Memory B cell (primary cell): Measurements from ENCODE around the gene SH3GLB2.
"Not testable (repeated sequence)": the region's sequence is repeated elsewhere in the genome, so short reads cannot be mapped to it uniquely, and the experiment has no call there.

Source experiments
- ATAC-seq: fragments of 150-1000 bp; cut with Tn5 transposase; 2 replicates; pipeline ENCODE4 v1.10.0; 2021; ENCODE audit warnings: low read depth, mild to moderate bottlenecking, moderate library complexity
- DNase-seq, 2 donors: peaks; one replicate each; pipeline ENCODE4 v3.0.0; 2022; ENCODE audit warnings: low spot score in 2 of 2
- H3K27ac Mint-ChIP-seq: one replicate; pipeline ENCODE4 v1.8.0; 2022; ENCODE audit warnings: mild to moderate bottlenecking, moderate library complexity, mixed read lengths
- H3K27me3 Mint-ChIP-seq: one replicate; pipeline ENCODE4 v1.8.0; 2022; ENCODE audit warnings: mixed read lengths
- H3K36me3 Mint-ChIP-seq: one replicate; pipeline ENCODE4 v1.8.0; 2022; ENCODE audit warnings: mild to moderate bottlenecking, mixed read lengths
- H3K4me1 Mint-ChIP-seq: one replicate; pipeline ENCODE4 v1.8.0; 2022; ENCODE audit warnings: mixed read lengths
- H3K4me3 Mint-ChIP-seq: one replicate; pipeline ENCODE4 v1.8.0; 2022; ENCODE audit warnings: mild to moderate bottlenecking, moderate library complexity, mixed read lengths
- H3K9me3 Mint-ChIP-seq: one replicate; pipeline ENCODE4 v1.8.0; 2022; ENCODE audit warnings: mixed read lengths

The SH3GLB2 gene

DNA sequence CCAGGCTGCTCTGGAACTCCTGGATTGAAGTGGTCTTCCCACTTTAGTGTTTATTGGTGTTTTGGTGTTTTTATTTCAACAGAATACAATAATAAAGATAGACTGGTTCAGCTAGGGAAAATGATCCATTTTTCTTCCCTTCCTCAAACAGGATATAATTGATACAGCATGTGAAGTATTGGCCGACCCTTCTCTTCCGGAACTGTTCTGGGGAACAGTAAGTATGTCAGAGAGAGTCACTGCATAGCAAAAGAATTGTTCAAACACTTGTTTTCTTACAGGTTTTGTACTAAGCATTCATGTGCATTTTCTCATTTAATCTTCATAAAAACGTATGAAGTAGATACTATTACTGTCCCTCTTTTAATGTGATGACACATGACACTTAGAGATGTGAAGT is 49.0 kb downstream of the SH3GLB2 start:
- Mint-ChIP-seq H3K36me3 (peaks cover 32% of the 10 kb centered on the region), H3K4me3 (no peak overlapping the region), H3K4me1 (no peaks in the 10 kb centered on the region), H3K27ac (no peak overlapping the region), H3K27me3 (no peaks in the 10 kb centered on the region), H3K9me3 (no peaks in the 10 kb centered on the region)
- ATAC-seq = no peak
- no peak for DNase-seq

GRCh38 chr9:128972956-128973355 is 55.2 kb downstream of the SH3GLB2 start:
- Mint-ChIP-seq H3K27me3 (no peaks in the 10 kb centered on the region), H3K36me3 (peaks cover 42% of the 10 kb centered on the region), H3K9me3 (no peaks in the 10 kb centered on the region), H3K4me3 (no peak overlapping the region), H3K4me1 (no peaks in the 10 kb centered on the region), H3K27ac (no peak overlapping the region)
- ATAC-seq (no peak), DNase-seq (no peak)

- H3K9me3 Mint-ChIP-seq = no peaks in the 10 kb centered on the region
- no peak overlapping the region for H3K27ac Mint-ChIP-seq
These were observed 58.6 kb downstream of the SH3GLB2 start for GRCh38 chr9:128969491-128969890.

DNA sequence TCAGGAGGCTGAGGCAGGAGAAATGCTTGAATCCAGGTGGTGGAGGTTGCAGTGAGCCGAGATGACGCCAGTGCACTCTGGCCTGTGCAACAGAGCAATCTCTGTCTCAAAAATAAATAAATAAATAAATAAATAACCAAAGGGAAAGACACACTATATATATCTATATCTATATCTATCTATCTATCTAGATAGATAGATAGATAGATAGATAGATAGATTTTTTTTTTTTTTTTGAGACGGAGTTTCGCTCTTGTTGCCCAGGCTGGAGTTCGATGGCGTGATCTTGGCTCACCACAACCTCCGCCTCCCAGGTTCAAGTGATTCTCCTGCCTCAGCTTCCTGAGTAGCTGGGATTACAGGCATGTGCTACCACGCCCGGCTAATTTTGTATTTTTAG is 66.7 kb downstream of the SH3GLB2 start:
- H3K9me3 Mint-ChIP-seq, ATAC-seq, H3K4me1 Mint-ChIP-seq, DNase-seq, H3K4me3 Mint-ChIP-seq, H3K27ac Mint-ChIP-seq, H3K27me3 Mint-ChIP-seq: not testable (repeated sequence)
- peaks cover 23% of the 10 kb centered on the region for H3K36me3 Mint-ChIP-seq

More at GRCh38 chr9:128969491-128969890, 58.6 kb downstream of the SH3GLB2 start:
- H3K27me3 Mint-ChIP-seq = no peaks in the 10 kb centered on the region
- no peak overlapping the region for H3K4me3 Mint-ChIP-seq
- H3K4me1 Mint-ChIP-seq = no peaks in the 10 kb centered on the region
- DNase-seq (no peak), ATAC-seq (no peak)
- peaks cover 42% of the 10 kb centered on the region for H3K36me3 Mint-ChIP-seq
